ENCODE results near the gene VIL1.
A peak's percentile ranks its signal among the peaks of the same experiment; 100 is the strongest.

VIL1 gene

DNA sequence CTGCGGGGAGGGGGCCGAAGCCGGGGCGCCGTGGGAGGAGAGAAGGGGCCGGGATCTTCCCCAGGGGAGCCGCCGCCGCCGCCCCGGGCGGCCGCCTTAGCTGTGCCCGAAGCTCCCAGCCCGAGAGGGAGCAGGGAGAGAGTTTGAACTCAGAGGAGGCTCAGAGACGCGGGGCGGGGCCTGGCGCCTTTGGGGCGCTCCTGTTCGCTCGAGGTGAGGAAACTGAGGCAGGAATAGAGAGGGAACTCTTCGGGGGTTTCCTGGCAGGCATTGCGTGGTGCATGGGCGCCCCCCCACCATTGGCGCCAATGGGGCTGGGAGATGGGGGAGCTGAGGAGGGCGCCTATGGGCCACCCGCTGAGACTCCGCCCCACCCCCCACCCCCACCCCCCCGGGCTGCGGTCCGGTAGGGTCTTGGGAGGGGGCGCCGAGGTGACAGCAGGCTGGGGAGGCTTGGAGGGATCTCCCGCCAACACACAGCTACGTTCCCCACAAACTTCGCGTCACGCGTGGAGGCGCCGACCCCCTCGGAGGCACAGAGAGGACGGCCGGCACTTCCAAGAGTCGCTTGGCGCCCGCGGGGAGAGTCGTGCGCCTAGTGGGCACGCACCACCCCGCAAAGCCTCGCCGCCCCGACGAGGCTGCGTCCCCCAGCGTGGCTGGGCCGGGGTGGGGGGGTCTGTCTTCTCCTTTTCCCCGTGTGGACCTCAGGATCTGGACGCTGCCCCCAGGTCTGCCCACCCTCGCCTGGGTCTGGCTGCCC lies 18.6 kb upstream of the VIL1 start:
- Histone ChIP-seq H3K4me3 (ENCODE audit: low read depth, low read length) (peak overlapping the region; percentile 80), H3K9me3 (ENCODE audit: control insufficient read depth, insufficient read depth, low read depth, low read length) (no peaks in the 10 kb centered on the region), H3K27ac (ENCODE audit: extremely low read depth, low read depth, low read length) (peak overlapping the region; percentile 84; the same call in 1 of the 2 replicates), H3K36me3 (ENCODE audit: control insufficient read depth in 2 of 2, insufficient read depth in 1 of 2, low read length in 2 of 2) (peaks cover 0 to 39% of the 10 kb centered on the region in 2 experiments; a peak in 1 of 3 replicates), H3K4me1 (ENCODE audit: control insufficient read depth, insufficient read depth, low read length) (peaks cover 16% of the 10 kb centered on the region)
- ChIA-PET POLR2A (interaction anchor here (0.6 to 1.4 kb wide), 6 partner anchors 9 to 259 kb away, joined by 3 to 10 read pairs (median 4); partner anchors contain the start of genes AAMP, BCS1L, PNKD and ZNF142), CTCF (no interaction called here)
- TF ChIP-seq ZNF114 (tag by site-specific recombination; IDR thresholded peaks at IDR 0.05) (no peak), ZNF221 (tag by site-specific recombination; IDR thresholded peaks at IDR 0.05; ENCODE audit: borderline replicate concordance) (no peak), ZNF121 (tag by site-specific recombination; IDR thresholded peaks at IDR 0.05) (no peak), KLF1 (tag by site-specific recombination; IDR thresholded peaks at IDR 0.05) (no peak), GLIS1 (tag by site-specific recombination; IDR thresholded peaks at IDR 0.05) (peak; percentile 69), ZNF302 (tag by site-specific recombination; IDR thresholded peaks at IDR 0.05; ENCODE audit: low read depth) (no peak), ZNF10 (tag by site-specific recombination; IDR thresholded peaks at IDR 0.05) (no peak), ZBTB8A (tag by site-specific recombination; IDR thresholded peaks at IDR 0.05) (peak; percentile 15), ZNF510 (tag by site-specific recombination; IDR thresholded peaks at IDR 0.05; ENCODE audit: insufficient replicate concordance) (no peak), PBX3 (CRISPR knock-in tag; IDR thresholded peaks at IDR 0.05) (no peak), ZNF624 (tag by site-specific recombination; IDR thresholded peaks at IDR 0.05) (no peak), ZNF174 (tag by site-specific recombination; IDR thresholded peaks at IDR 0.05) (no peak), ZNF560 (tag by site-specific recombination; IDR thresholded peaks at IDR 0.05; ENCODE audit: borderline replicate concordance) (no peak), ZNF521 (tag by site-specific recombination; IDR thresholded peaks at IDR 0.05) (no peak), GLIS2 (tag by site-specific recombination; IDR thresholded peaks at IDR 0.05) (peak; percentile 72; the same call in 1 of the 2 replicates), TRIM28 (IDR thresholded peaks at IDR 0.05; ENCODE audit: borderline replicate concordance, low read length) (no peak), ZNF112 (tag by site-specific recombination; IDR thresholded peaks at IDR 0.05) (no peak), ZNF433 (tag by site-specific recombination; IDR thresholded peaks at IDR 0.05; ENCODE audit: low read depth) (no peak), ZNF335 (tag by site-specific recombination; conservative IDR thresholded peaks at IDR 0.05) (peak; percentile 61; the same call in 1 of the 2 replicates), PRDM6 (tag by site-specific recombination; IDR thresholded peaks at IDR 0.05) (no peak), ZNF354C (tag by site-specific recombination; IDR thresholded peaks at IDR 0.05; ENCODE audit: borderline replicate concordance, low read depth) (no peak), MEIS1 (CRISPR knock-in tag; IDR thresholded peaks at IDR 0.05; ENCODE audit: borderline replicate concordance) (no peak)
- TF ChIP-seq, protein P1, sequence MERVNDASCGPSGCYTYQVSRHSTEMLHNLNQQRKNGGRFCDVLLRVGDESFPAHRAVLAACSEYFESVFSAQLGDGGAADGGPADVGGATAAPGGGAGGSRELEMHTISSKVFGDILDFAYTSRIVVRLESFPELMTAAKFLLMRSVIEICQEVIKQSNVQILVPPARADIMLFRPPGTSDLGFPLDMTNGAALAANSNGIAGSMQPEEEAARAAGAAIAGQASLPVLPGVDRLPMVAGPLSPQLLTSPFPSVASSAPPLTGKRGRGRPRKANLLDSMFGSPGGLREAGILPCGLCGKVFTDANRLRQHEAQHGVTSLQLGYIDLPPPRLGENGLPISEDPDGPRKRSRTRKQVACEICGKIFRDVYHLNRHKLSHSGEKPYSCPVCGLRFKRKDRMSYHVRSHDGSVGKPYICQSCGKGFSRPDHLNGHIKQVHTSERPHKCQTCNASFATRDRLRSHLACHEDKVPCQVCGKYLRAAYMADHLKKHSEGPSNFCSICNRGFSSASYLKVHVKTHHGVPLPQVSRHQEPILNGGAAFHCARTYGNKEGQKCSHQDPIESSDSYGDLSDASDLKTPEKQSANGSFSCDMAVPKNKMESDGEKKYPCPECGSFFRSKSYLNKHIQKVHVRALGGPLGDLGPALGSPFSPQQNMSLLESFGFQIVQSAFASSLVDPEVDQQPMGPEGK (tag by site-specific recombination; IDR thresholded peaks at IDR 0.05): peak; percentile 52; the same call in 1 of the 2 replicates
- TF ChIP-seq, protein P2, sequence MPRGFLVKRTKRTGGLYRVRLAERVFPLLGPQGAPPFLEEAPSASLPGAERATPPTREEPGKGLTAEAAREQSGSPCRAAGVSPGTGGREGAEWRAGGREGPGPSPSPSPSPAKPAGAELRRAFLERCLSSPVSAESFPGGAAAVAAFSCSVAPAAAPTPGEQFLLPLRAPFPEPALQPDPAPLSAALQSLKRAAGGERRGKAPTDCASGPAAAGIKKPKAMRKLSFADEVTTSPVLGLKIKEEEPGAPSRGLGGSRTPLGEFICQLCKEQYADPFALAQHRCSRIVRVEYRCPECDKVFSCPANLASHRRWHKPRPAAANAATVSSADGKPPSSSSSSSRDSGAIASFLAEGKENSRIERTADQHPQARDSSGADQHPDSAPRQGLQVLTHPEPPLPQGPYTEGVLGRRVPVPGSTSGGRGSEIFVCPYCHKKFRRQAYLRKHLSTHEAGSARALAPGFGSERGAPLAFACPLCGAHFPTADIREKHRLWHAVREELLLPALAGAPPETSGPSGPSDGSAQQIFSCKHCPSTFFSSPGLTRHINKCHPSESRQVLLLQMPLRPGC (tag by site-specific recombination; IDR thresholded peaks at IDR 0.05): no peak
- TF ChIP-seq, protein P3, sequence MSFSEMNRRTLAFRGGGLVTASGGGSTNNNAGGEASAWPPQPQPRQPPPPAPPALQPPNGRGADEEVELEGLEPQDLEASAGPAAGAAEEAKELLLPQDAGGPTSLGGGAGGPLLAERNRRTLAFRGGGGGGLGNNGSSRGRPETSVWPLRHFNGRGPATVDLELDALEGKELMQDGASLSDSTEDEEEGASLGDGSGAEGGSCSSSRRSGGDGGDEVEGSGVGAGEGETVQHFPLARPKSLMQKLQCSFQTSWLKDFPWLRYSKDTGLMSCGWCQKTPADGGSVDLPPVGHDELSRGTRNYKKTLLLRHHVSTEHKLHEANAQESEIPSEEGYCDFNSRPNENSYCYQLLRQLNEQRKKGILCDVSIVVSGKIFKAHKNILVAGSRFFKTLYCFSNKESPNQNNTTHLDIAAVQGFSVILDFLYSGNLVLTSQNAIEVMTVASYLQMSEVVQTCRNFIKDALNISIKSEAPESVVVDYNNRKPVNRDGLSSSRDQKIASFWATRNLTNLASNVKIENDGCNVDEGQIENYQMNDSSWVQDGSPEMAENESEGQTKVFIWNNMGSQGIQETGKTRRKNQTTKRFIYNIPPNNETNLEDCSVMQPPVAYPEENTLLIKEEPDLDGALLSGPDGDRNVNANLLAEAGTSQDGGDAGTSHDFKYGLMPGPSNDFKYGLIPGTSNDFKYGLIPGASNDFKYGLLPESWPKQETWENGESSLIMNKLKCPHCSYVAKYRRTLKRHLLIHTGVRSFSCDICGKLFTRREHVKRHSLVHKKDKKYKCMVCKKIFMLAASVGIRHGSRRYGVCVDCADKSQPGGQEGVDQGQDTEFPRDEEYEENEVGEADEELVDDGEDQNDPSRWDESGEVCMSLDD (tag by site-specific recombination; IDR thresholded peaks at IDR 0.05): peak; percentile 46; the same call in 1 of the 2 replicates
